HL-60 (cell line): ENCODE results near the gene BBIP1.

Experiments used
- CTCF ChIP-seq: IDR thresholded peaks from one replicate; pipeline ENCODE4 v1.5.1; 2011; ENCODE audit warnings: low read length, control low read depth, inconsistent platforms; ENCODE audit not compliant: insufficient read depth
- GABPA ChIP-seq: IDR thresholded peaks from 2 replicates; pipeline ENCODE4 v1.6.1; 2012; ENCODE audit warnings: low read depth
- POLR2AphosphoS5 ChIP-seq: IDR thresholded peaks from 2 replicates; pipeline ENCODE4 v1.6.1; 2012; ENCODE audit warnings: low read depth
- SPI1 ChIP-seq: IDR thresholded peaks from 2 replicates; pipeline ENCODE4 v1.6.1; 2012; ENCODE audit warnings: low read depth, mild to moderate bottlenecking, borderline replicate concordance

- TF ChIP-seq CTCF (no peak), GABPA (no peak), POLR2AphosphoS5 (no peak), SPI1 (no peak)
These were observed 56.0 kb downstream of the BBIP1 start for GRCh38 chr10:110862961-110863360.
